ENCODE results near the gene RAB1A. TPM values are rescaled to one million over a fixed set of nuclear protein-coding genes. Genes with fewer than 3 reads are reported as not detected.

RAB1A gene
- polyA plus RNA-seq, 2 donors = 100 to 120 TPM

GRCh38 chr2:65070172-65070830 is 59.6 kb downstream of the RAB1A start:
- Histone ChIP-seq H3K9me3 (ENCODE audit: control insufficient read depth in 2 of 2, insufficient read depth in 1 of 2, low read depth in 1 of 2, low read length in 1 of 2) (no peaks in the 10 kb centered on the region), H3K36me3 (ENCODE audit: control insufficient read depth in 2 of 2, insufficient read depth in 2 of 2, low read length in 1 of 2) (peaks cover 8 to 13% of the 10 kb centered on the region in 2 donors), H3K27ac (ENCODE audit: low read depth in 2 of 2, low read length in 1 of 2) (peak overlapping the region in 1 of 2 donors; percentile 40), H3K4me1 (ENCODE audit: control insufficient read depth in 2 of 2, insufficient read depth in 2 of 2, low read length in 1 of 2) (peaks cover 8 to 22% of the 10 kb centered on the region in 2 donors), H3K27me3 (ENCODE audit: control insufficient read depth in 1 of 2, insufficient read depth in 2 of 2, low read length in 2 of 2) (no peaks in the 10 kb centered on the region), H3K4me3 (ENCODE audit: low read depth in 1 of 2, low read length in 2 of 2) (no peak overlapping the region)
- 34 to 39% methylated on average over 8 of the region's 8 CpGs for WGBS, 2 donors

GRCh38 chr2:65069439-65069824 is 60.5 kb downstream of the RAB1A start:
- H3K9me3 ChIP-seq (ENCODE audit: control insufficient read depth in 2 of 2, insufficient read depth in 1 of 2, low read depth in 1 of 2, low read length in 1 of 2) = no peaks in the 10 kb centered on the region
- H3K36me3 ChIP-seq (ENCODE audit: control insufficient read depth in 2 of 2, insufficient read depth in 2 of 2, low read length in 1 of 2) = peaks cover 8 to 13% of the 10 kb centered on the region in 2 donors
- no peak overlapping the region for H3K4me3 ChIP-seq (ENCODE audit: low read depth in 1 of 2, low read length in 2 of 2)
- no peaks in the 10 kb centered on the region for H3K27me3 ChIP-seq (ENCODE audit: control insufficient read depth in 1 of 2, insufficient read depth in 2 of 2, low read length in 2 of 2)
- H3K4me1 ChIP-seq (ENCODE audit: control insufficient read depth in 2 of 2, insufficient read depth in 2 of 2, low read length in 1 of 2) = peaks cover 10 to 26% of the 10 kb centered on the region in 2 donors
- peak overlapping the region in 1 of 2 donors; percentile 17 for H3K27ac ChIP-seq (ENCODE audit: low read depth in 2 of 2, low read length in 1 of 2)
- 92 to 93% methylated on average over 6 of the region's 6 CpGs for WGBS, 2 donors

GRCh38 chr2:65067806-65068553 is 61.9 kb downstream of the RAB1A start:
- Histone ChIP-seq H3K27ac (ENCODE audit: low read depth in 2 of 2, low read length in 1 of 2) (peak overlapping the region; percentile 14 to 15), H3K4me3 (ENCODE audit: low read depth in 1 of 2, low read length in 2 of 2) (no peak overlapping the region), H3K4me1 (ENCODE audit: control insufficient read depth in 2 of 2, insufficient read depth in 2 of 2, low read length in 1 of 2) (peaks cover 10 to 26% of the 10 kb centered on the region in 2 donors), H3K27me3 (ENCODE audit: control insufficient read depth in 1 of 2, insufficient read depth in 2 of 2, low read length in 2 of 2) (no peaks in the 10 kb centered on the region), H3K36me3 (ENCODE audit: control insufficient read depth in 2 of 2, insufficient read depth in 2 of 2, low read length in 1 of 2) (peaks cover 5 to 11% of the 10 kb centered on the region in 2 donors), H3K9me3 (ENCODE audit: control insufficient read depth in 2 of 2, insufficient read depth in 1 of 2, low read depth in 1 of 2, low read length in 1 of 2) (no peaks in the 10 kb centered on the region)
- 70 to 74% methylated on average over 14 of the region's 14 CpGs for WGBS, 2 donors

GRCh38 chr2:65064728-65065552 is 65.0 kb downstream of the RAB1A start:
- 15 to 23% methylated on average over 14 of the region's 14 CpGs for WGBS, 2 donors
- H3K27me3 ChIP-seq (ENCODE audit: control insufficient read depth in 1 of 2, insufficient read depth in 2 of 2, low read length in 2 of 2) = no peaks in the 10 kb centered on the region
- H3K27ac ChIP-seq (ENCODE audit: low read depth in 2 of 2, low read length in 1 of 2) = peak overlapping the region; percentile 54 to 91
- H3K4me3 ChIP-seq (ENCODE audit: low read depth in 1 of 2, low read length in 2 of 2) = no peak overlapping the region
- H3K9me3 ChIP-seq (ENCODE audit: control insufficient read depth in 2 of 2, insufficient read depth in 1 of 2, low read depth in 1 of 2, low read length in 1 of 2) = no peaks in the 10 kb centered on the region
- peaks cover 8 to 19% of the 10 kb centered on the region in 2 donors for H3K4me1 ChIP-seq (ENCODE audit: control insufficient read depth in 2 of 2, insufficient read depth in 2 of 2, low read length in 1 of 2)
- peaks cover 0 to 1% of the 10 kb centered on the region in 2 donors for H3K36me3 ChIP-seq (ENCODE audit: control insufficient read depth in 2 of 2, insufficient read depth in 2 of 2, low read length in 1 of 2)

GRCh38 chr2:65062843-65063825 is 66.8 kb downstream of the RAB1A start:
- no peak overlapping the region for H3K4me3 ChIP-seq (ENCODE audit: low read depth in 1 of 2, low read length in 2 of 2)
- no peaks in the 10 kb centered on the region for H3K9me3 ChIP-seq (ENCODE audit: control insufficient read depth in 2 of 2, insufficient read depth in 1 of 2, low read depth in 1 of 2, low read length in 1 of 2)
- WGBS, 2 donors = 52 to 68% methylated on average over 13 of the region's 13 CpGs
- no peaks in the 10 kb centered on the region for H3K36me3 ChIP-seq (ENCODE audit: control insufficient read depth in 2 of 2, insufficient read depth in 2 of 2, low read length in 1 of 2)
- peaks cover 5 to 8% of the 10 kb centered on the region in 2 donors for H3K4me1 ChIP-seq (ENCODE audit: control insufficient read depth in 2 of 2, insufficient read depth in 2 of 2, low read length in 1 of 2)
- no peak overlapping the region for H3K27ac ChIP-seq (ENCODE audit: low read depth in 2 of 2, low read length in 1 of 2)
- no peaks in the 10 kb centered on the region for H3K27me3 ChIP-seq (ENCODE audit: control insufficient read depth in 1 of 2, insufficient read depth in 2 of 2, low read length in 2 of 2)

GRCh38 chr2:65061910-65062339 is 68.0 kb downstream of the RAB1A start:
- Histone ChIP-seq H3K9me3 (ENCODE audit: control insufficient read depth in 2 of 2, insufficient read depth in 1 of 2, low read depth in 1 of 2, low read length in 1 of 2) (no peaks in the 10 kb centered on the region), H3K27ac (ENCODE audit: low read depth in 2 of 2, low read length in 1 of 2) (peak overlapping the region; percentile 75 to 78), H3K27me3 (ENCODE audit: control insufficient read depth in 1 of 2, insufficient read depth in 2 of 2, low read length in 2 of 2) (no peaks in the 10 kb centered on the region), H3K36me3 (ENCODE audit: control insufficient read depth in 2 of 2, insufficient read depth in 2 of 2, low read length in 1 of 2) (no peaks in the 10 kb centered on the region), H3K4me3 (ENCODE audit: low read depth in 1 of 2, low read length in 2 of 2) (no peak overlapping the region), H3K4me1 (ENCODE audit: control insufficient read depth in 2 of 2, insufficient read depth in 2 of 2, low read length in 1 of 2) (peaks cover 4 to 5% of the 10 kb centered on the region in 2 donors)
- WGBS, 2 donors = 54 to 56% methylated on average over 8 of the region's 8 CpGs

GRCh38 chr2:65061146-65061909 is 68.6 kb downstream of the RAB1A start:
- H3K36me3 ChIP-seq (ENCODE audit: control insufficient read depth in 2 of 2, insufficient read depth in 2 of 2, low read length in 1 of 2) = no peaks in the 10 kb centered on the region
- WGBS, 2 donors = 56 to 63% methylated on average over 7 of the region's 7 CpGs
- H3K4me1 ChIP-seq (ENCODE audit: control insufficient read depth in 2 of 2, insufficient read depth in 2 of 2, low read length in 1 of 2) = peaks cover 4 to 5% of the 10 kb centered on the region in 2 donors
- H3K4me3 ChIP-seq (ENCODE audit: low read depth in 1 of 2, low read length in 2 of 2) = no peak overlapping the region
- H3K9me3 ChIP-seq (ENCODE audit: control insufficient read depth in 2 of 2, insufficient read depth in 1 of 2, low read depth in 1 of 2, low read length in 1 of 2) = no peaks in the 10 kb centered on the region
- peak overlapping the region; percentile 75 to 78 for H3K27ac ChIP-seq (ENCODE audit: low read depth in 2 of 2, low read length in 1 of 2)
- no peaks in the 10 kb centered on the region for H3K27me3 ChIP-seq (ENCODE audit: control insufficient read depth in 1 of 2, insufficient read depth in 2 of 2, low read length in 2 of 2)

- H3K4me1 ChIP-seq (ENCODE audit: control insufficient read depth in 2 of 2, insufficient read depth in 2 of 2, low read length in 1 of 2) = peaks cover 0 to 2% of the 10 kb centered on the region in 2 donors
- 71 to 73% methylated on average over 1 of the region's 1 CpG for WGBS, 2 donors
- H3K36me3 ChIP-seq (ENCODE audit: control insufficient read depth in 2 of 2, insufficient read depth in 2 of 2, low read length in 1 of 2) = no peaks in the 10 kb centered on the region
- peak overlapping the region in 1 of 2 donors; percentile 17 for H3K27ac ChIP-seq (ENCODE audit: low read depth in 2 of 2, low read length in 1 of 2)
- no peaks in the 10 kb centered on the region for H3K9me3 ChIP-seq (ENCODE audit: control insufficient read depth in 2 of 2, insufficient read depth in 1 of 2, low read depth in 1 of 2, low read length in 1 of 2)
- H3K27me3 ChIP-seq (ENCODE audit: control insufficient read depth in 1 of 2, insufficient read depth in 2 of 2, low read length in 2 of 2) = no peaks in the 10 kb centered on the region
- H3K4me3 ChIP-seq (ENCODE audit: low read depth in 1 of 2, low read length in 2 of 2) = no peak overlapping the region
Observed at GRCh38 chr2:65059071-65059470, 70.8 kb downstream of the RAB1A start.
